ENCODE data around the gene SH3GL3.

DNA sequence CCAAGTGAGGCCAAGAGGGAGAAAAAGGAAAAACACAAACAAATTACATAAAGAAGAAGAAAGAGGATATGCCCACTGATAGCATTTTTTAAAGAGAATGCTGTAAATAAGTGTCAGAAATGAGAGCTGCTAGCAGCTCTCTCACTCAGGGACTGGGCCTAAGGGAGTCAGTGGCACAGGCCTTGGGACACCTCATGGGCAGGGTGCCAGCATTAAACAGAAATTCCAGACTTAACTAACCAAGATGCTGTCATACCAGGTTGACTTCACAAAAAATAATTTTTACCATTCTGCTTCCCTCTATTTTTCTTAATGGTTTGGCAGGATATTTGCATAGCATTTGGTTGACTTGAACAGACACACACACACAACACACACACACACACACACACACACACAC lies 114.5 kb downstream of the SH3GL3 start:
- TF ChIP-seq, protein P1, sequence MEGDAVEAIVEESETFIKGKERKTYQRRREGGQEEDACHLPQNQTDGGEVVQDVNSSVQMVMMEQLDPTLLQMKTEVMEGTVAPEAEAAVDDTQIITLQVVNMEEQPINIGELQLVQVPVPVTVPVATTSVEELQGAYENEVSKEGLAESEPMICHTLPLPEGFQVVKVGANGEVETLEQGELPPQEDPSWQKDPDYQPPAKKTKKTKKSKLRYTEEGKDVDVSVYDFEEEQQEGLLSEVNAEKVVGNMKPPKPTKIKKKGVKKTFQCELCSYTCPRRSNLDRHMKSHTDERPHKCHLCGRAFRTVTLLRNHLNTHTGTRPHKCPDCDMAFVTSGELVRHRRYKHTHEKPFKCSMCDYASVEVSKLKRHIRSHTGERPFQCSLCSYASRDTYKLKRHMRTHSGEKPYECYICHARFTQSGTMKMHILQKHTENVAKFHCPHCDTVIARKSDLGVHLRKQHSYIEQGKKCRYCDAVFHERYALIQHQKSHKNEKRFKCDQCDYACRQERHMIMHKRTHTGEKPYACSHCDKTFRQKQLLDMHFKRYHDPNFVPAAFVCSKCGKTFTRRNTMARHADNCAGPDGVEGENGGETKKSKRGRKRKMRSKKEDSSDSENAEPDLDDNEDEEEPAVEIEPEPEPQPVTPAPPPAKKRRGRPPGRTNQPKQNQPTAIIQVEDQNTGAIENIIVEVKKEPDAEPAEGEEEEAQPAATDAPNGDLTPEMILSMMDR (IDR thresholded peaks at IDR 0.05): no peak
- no peak for TF ChIP-seq ZFX (IDR thresholded peaks at IDR 0.05; ENCODE audit: borderline replicate concordance)

Measured in 22Rv1 (cell line).